Heart left ventricle (tissue), 16 donors: ENCODE results near the gene FBXO38. TPM values are rescaled to one million over a fixed set of nuclear protein-coding genes. Genes with fewer than 3 reads are reported as not detected.

Source experiments
- ATAC-seq, 4 donors: fragments of 200-7000 bp; cut with Tn5 transposase; one replicate each; pipeline ENCODE4 v1.9.1; 2020 to 2022; ENCODE audit warnings: moderate library complexity in 4 of 4, mild to moderate bottlenecking in 3 of 4, moderate number of reproducible peaks in 1 of 4
- DNase-seq, 5 donors: peaks; one replicate each; pipeline ENCODE4 v3.0.0-alpha.2; 2020
- H3K27ac ChIP-seq, 12 donors: fragments of 200-600 bp; sonication (generic) in 4 of 12; one replicate each; pipeline versions ENCODE4 v1.5.0 to v1.8.0; 2016 to 2022; ENCODE audit warnings: mild to moderate bottlenecking in 2 of 12
- H3K27me3 ChIP-seq, 9 donors: fragments of 200-600 bp; sonication (generic) in 2 of 9; one replicate each; pipeline versions ENCODE4 v1.5.1 to v1.8.0; 2016 to 2022; ENCODE audit warnings: mild to moderate bottlenecking in 3 of 9
- H3K36me3 ChIP-seq, 9 donors: fragments of 200-600 bp; sonication (generic) in 2 of 9; one replicate each; pipeline versions ENCODE4 v1.5.0 to v1.8.0; 2018 to 2022; ENCODE audit warnings: mild to moderate bottlenecking in 2 of 9
- H3K4me1 ChIP-seq, 12 donors: fragments of 200-600 bp; sonication (generic) in 4 of 12; one replicate each; pipeline versions ENCODE4 v1.5.0 to v1.8.0; 2016 to 2022; ENCODE audit warnings: mild to moderate bottlenecking in 3 of 12
- H3K4me3 ChIP-seq, 12 donors: fragments of 200-600 bp; sonication (generic) in 4 of 12; one replicate each; pipeline versions ENCODE4 v1.5.0 to v1.8.0; 2017 to 2022; ENCODE audit warnings: mild to moderate bottlenecking in 9 of 12, moderate library complexity in 4 of 12
- H3K9me3 ChIP-seq, 12 donors: fragments of 200-600 bp; sonication (generic) in 4 of 12; one replicate each; pipeline versions ENCODE4 v1.5.0 to v1.8.0; 2016 to 2022; ENCODE audit warnings: mild to moderate bottlenecking in 1 of 12
- CTCF ChIP-seq, 12 donors: fragments of 200-600 bp; sonication (generic) in 4 of 12; IDR thresholded peaks; one replicate each; pipeline versions ENCODE4 v1.5.0 to v1.8.0; 2018 to 2022; ENCODE audit warnings: antibody characterized with exemption in 12 of 12, mild to moderate bottlenecking in 5 of 12
- POLR2A ChIP-seq, 2 donors: fragments of 450-650 bp; IDR thresholded peaks; one replicate each; pipeline ENCODE4 v1.6.1; 2017; ENCODE audit warnings: antibody characterized with exemption in 2 of 2, mild to moderate bottlenecking in 2 of 2, moderate library complexity in 2 of 2
- WGBS, 4 donors: extraction: QIAGEN DNeasy Blood & Tissue Kit in 2 of 4; methylation state at CpG; one replicate each; pipeline versions ENCODE4 v1.1.5 to v1.1.7; 2013 to 2018; 5-methylcytosine and 5-hydroxymethylcytosine counted together
- intact Hi-C, 10 donors: fragments of 100-400 bp; cut with DNase I; formaldehyde crosslinking; loops; one replicate each; pipeline versions ENCODE4 v1.11.1 to v1.14.2; 2022
- polyA plus RNA-seq, 2 donors: library from polyadenylated mRNA; stranded (reverse); fragments of 200-250 nt; gene quantifications; one replicate each; pipeline ENCODE4 v1.2.3, GENCODE V29; 2013
- total RNA-seq, 9 donors: library from RNA; depleted of rRNA in 2 of 9; stranded (reverse); fragments of >200 nt in 2 of 9; fragmentation: NEBNext Ultra II Directional in 3 of 9; extraction: Animal tissue kit (Norgen Biotek cat#: 25700) in 3 of 9; gene quantifications; one replicate each; pipeline versions ENCODE4 v1.1.0 to v1.2.4, GENCODE V29; 2016 to 2023
- donor health status: ischemic (EF 13 %, LVEDD 7.1; RV severe dilation, severe dysfunction).
- donor health status: healthy with polysubstance abuse.
- donor health status: DM: no; HTN: yes; CAD: no.
- donor health status: DM: no; HTN: no; CAD: no.
- donor health status: ischemic (EF 25% LVEDD 6.9; RV normal size, moderate dysfunction).
- donor health status: ischemic (EF 25% LVEDD 5.7; RV mildly dilated, moderate dysfunction).
- donor health status: healthy.
- donor health status: DM: yes; HTN: yes; CAD: no.
- donor health status: ischemic (EF 35%, LVEDD 5.7; RV mildly dilated, moderate dysfunction).
- donor health status: nonischemic (EF 11% LVEDD 7.7; RV severe dilation, severe dysfunction).
- donor health status: DM: yes; HTN: yes; CAD: no.
- donor health status: PGD.
- donor health status: ischemic (EF 29% LVEDD 5.4; RV normal size, mild dysfunction).
- donor health status: nonischemic (EF 23%, LVEDD 6.1; RV moderate dilation, normal function).

Gene FBXO38
- total and polyA plus RNA-seq, 11 donors, result 11.7 to 56.0 (median 36.5) TPM

GRCh38 chr5:148412124-148412523 is 28.4 kb downstream of the FBXO38 start:
- intact Hi-C loops, result no loop called here
- no peak for DNase-seq
- WGBS, 4 donors, result 75 to 84% (median 78%) methylated on average over 2 of the region's 2 CpGs
- ATAC-seq, result no peak
- no peak overlapping the region for H3K4me3 ChIP-seq
- H3K9me3 ChIP-seq, result no peaks in the 10 kb centered on the region
- peaks cover 0 to 100% (median 100%) of the 10 kb centered on the region in 9 donors for H3K36me3 ChIP-seq
- peaks cover 0 to 28% (median 5%) of the 10 kb centered on the region in 12 donors for H3K4me1 ChIP-seq
- TF ChIP-seq CTCF (IDR thresholded peaks at IDR 0.05) (no peak), POLR2A (IDR thresholded peaks at IDR 0.05) (no peak)
- peak overlapping the region in 2 of 12 donors; percentile 15 to 27 for H3K27ac ChIP-seq
- H3K27me3 ChIP-seq, result no peaks in the 10 kb centered on the region

- H3K27me3 ChIP-seq, result no peaks in the 10 kb centered on the region
- peaks cover 0 to 33% (median 7%) of the 10 kb centered on the region in 12 donors for H3K4me1 ChIP-seq
- H3K36me3 ChIP-seq, result peaks cover 0 to 100% (median 100%) of the 10 kb centered on the region in 9 donors
- H3K4me3 ChIP-seq, result no peak overlapping the region
- ATAC-seq (peak; percentile 89 to 94 (median 92)), DNase-seq (peak in 3 of 5 donors; percentile 21 to 25 (median 23))
- 50 to 60% (median 55%) methylated on average over 4 of the region's 4 CpGs for WGBS, 4 donors
- intact Hi-C loops, result loop anchor here in 2 of 10 donors (1.0 to 5.0 kb wide), 2 partner anchors 32 to 33 kb away; partner anchors contain the start of gene FBXO38 (in 2 of the 2)
- peak overlapping the region; percentile 30 to 79 (median 72) for H3K27ac ChIP-seq
- TF ChIP-seq POLR2A (IDR thresholded peaks at IDR 0.05) (no peak), CTCF (IDR thresholded peaks at IDR 0.05) (no peak)
- H3K9me3 ChIP-seq, result no peaks in the 10 kb centered on the region
Observed at GRCh38 chr5:148414833-148415232, 31.1 kb downstream of the FBXO38 start.

- ATAC-seq (no peak), DNase-seq (no peak)
- WGBS, 4 donors, result 67 to 81% (median 70%) methylated on average over 1 of the region's 1 CpG
- Histone ChIP-seq H3K36me3 (peaks cover 0 to 100% (median 98%) of the 10 kb centered on the region in 9 donors), H3K9me3 (no peaks in the 10 kb centered on the region), H3K27ac (peak overlapping the region in 11 of 12 donors; percentile 0 to 79 (median 73)), H3K4me3 (no peak overlapping the region), H3K4me1 (peaks cover 0 to 33% (median 7%) of the 10 kb centered on the region in 12 donors), H3K27me3 (no peaks in the 10 kb centered on the region)
- no peak for TF ChIP-seq POLR2A (IDR thresholded peaks at IDR 0.05)
- no peak for TF ChIP-seq CTCF (IDR thresholded peaks at IDR 0.05)
- intact Hi-C loops, result loop anchor here in 1 of 10 donors (5.0 kb wide), 1 partner anchor 34 kb away; the partner anchor contains the start of gene FBXO38
Observed at GRCh38 chr5:148416416-148416815, 32.7 kb downstream of the FBXO38 start.

GRCh38 chr5:148416921-148417320 is 33.2 kb downstream of the FBXO38 start:
- H3K36me3 ChIP-seq, result peaks cover 0 to 100% (median 96%) of the 10 kb centered on the region in 9 donors
- 37 to 55% (median 49%) methylated on average over 7 of the region's 7 CpGs for WGBS, 4 donors
- H3K4me3 ChIP-seq, result no peak overlapping the region
- intact Hi-C loops, result loop anchor here in 1 of 10 donors (5.0 kb wide), 1 partner anchor 35 kb away; the partner anchor contains the start of gene FBXO38
- ATAC-seq (peak; percentile 53 to 82 (median 76)), DNase-seq (peak in 3 of 5 donors; percentile 17 to 42 (median 21))
- no peak for TF ChIP-seq POLR2A (IDR thresholded peaks at IDR 0.05)
- no peak for TF ChIP-seq CTCF (IDR thresholded peaks at IDR 0.05)
- H3K4me1 ChIP-seq, result peaks cover 0 to 33% (median 7%) of the 10 kb centered on the region in 12 donors
- H3K9me3 ChIP-seq, result no peaks in the 10 kb centered on the region
- peak overlapping the region; percentile 0 to 79 (median 72) for H3K27ac ChIP-seq
- no peaks in the 10 kb centered on the region for H3K27me3 ChIP-seq
